Measurements from ENCODE around the gene PRKCZ. TPM values are rescaled to one million over a fixed set of nuclear protein-coding genes. Genes with fewer than 3 reads are reported as not detected.

The PRKCZ gene
- total and polyA plus RNA-seq, 9 of the 15 experiments (the other 6 are each of a cell fraction or from before 2014, with no cell fraction given): 0.07 to 3.1 (median 1.3) TPM

DNA sequence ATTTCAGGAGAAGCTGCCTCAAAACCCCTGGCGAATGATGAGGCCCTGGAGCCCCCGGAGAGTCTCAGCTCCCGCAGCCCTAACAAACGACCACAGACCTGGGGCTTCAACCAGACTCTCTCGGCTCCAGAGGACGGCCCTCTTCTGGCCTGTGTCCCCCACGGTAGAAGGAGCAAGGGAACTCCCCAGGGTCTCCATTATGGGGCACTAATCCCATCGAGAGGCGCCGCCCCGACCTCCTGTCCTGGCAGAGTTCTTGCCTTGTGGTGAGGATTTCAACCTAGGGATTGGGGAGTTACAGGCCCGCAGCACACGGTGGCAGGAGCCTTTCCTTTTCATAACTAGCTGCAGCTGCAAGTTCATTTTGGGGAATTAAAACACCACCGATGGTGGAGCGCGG lies 138.1 kb downstream of the PRKCZ start:
- H3K4me2 ChIP-seq (ENCODE audit: insufficient read depth, low read length): no peak overlapping the region
- H4K20me1 ChIP-seq (replicated peaks; ENCODE audit: control insufficient read depth, insufficient read depth, low read length): no peaks in the 10 kb centered on the region
- FAIRE-seq (no peak), DNase-seq (ENCODE audit: extremely low read depth in 1 of 4, low spot score in 3 of 4) (no peak), ATAC-seq (no peak)
- intact Hi-C loops (cut with micrococcal nuclease): no loop called here
- no peaks in the 10 kb centered on the region for H3K9me1 ChIP-seq (ENCODE audit: control insufficient read depth, insufficient read depth, low read length)
- ChIA-PET POLR2A (interaction anchor here (0.6 to 1.6 kb wide), 4 partner anchors 11 to 145 kb away, joined by 3 to 8 read pairs (median 4); no protein-coding TSS in a partner anchor), CTCF (ENCODE audit: low intra/inter-chr PET ratio) (no interaction called here)
- in situ Hi-C loops (cut with MboI): loop anchor here (25.0 kb wide), 1 partner anchor 349 kb away; the partner anchor contains the start of genes HES5 and PANK4
- no peak overlapping the region for H3K27ac ChIP-seq (ENCODE audit: extremely low read depth, low read depth, low read length)
- no peaks in the 10 kb centered on the region for H3K9me3 ChIP-seq (replicated peaks; ENCODE audit: control insufficient read depth, insufficient read depth, low read depth, low read length)
- BruUV-seq (replicated peaks): no TSS peak
- 93% methylated on average over 16 of the region's 16 CpGs for WGBS (ENCODE audit: insufficient coverage, low coverage, missing lambda C conversion rate)
- H3K79me2 ChIP-seq (ENCODE audit: control insufficient read depth, insufficient read depth, low read length): peaks cover 30% of the 10 kb centered on the region
- TF ChIP-seq SNRNP70 (optimal IDR thresholded peaks at IDR 0.05; ENCODE audit: low read depth, low read length) (no peak), POLR2G (IDR thresholded peaks at IDR 0.05; ENCODE audit: low read depth, low read length) (0 out of 2 replicates have a peak, but pooled peaks have one; percentile 20), CAMTA2 (CRISPR knock-in tag; conservative IDR thresholded peaks at IDR 0.05) (no peak), BCOR (IDR thresholded peaks at IDR 0.05) (no peak)
- TF ChIP-seq, protein P1, sequence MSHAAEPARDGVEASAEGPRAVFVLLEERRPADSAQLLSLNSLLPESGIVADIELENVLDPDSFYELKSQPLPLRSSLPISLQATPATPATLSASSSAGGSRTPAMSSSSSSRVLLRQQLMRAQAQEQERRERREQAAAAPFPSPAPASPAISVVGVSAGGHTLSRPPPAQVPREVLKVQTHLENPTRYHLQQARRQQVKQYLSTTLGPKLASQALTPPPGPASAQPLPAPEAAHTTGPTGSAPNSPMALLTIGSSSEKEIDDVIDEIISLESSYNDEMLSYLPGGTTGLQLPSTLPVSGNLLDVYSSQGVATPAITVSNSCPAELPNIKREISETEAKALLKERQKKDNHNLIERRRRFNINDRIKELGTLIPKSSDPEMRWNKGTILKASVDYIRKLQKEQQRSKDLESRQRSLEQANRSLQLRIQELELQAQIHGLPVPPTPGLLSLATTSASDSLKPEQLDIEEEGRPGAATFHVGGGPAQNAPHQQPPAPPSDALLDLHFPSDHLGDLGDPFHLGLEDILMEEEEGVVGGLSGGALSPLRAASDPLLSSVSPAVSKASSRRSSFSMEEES (CRISPR knock-in tag; IDR thresholded peaks at IDR 0.05): no peak
- peaks cover 25 to 76% of the 10 kb centered on the region in 2 experiments for H3K4me1 ChIP-seq (replicated peaks in 1 of 2; ENCODE audit: control insufficient read depth in 2 of 2, insufficient read depth in 2 of 2, low read length in 2 of 2)
- H3K27me3 ChIP-seq (ENCODE audit: control insufficient read depth in 2 of 2, insufficient read depth in 2 of 2, low read length in 2 of 2): no peaks in the 10 kb centered on the region
- no peak overlapping the region for H2AFZ ChIP-seq (ENCODE audit: low read depth, low read length)
- peak overlapping the region in 1 of 2 experiments; percentile 72; a peak in 2 of 4 replicates for H3K9ac ChIP-seq (ENCODE audit: insufficient read depth in 1 of 2, low read depth in 2 of 2, low read length in 2 of 2)
- peaks cover 28% of the 10 kb centered on the region for H3K36me3 ChIP-seq (ENCODE audit: control insufficient read depth, insufficient read depth, low read length)
- no peak overlapping the region for H3K4me3 ChIP-seq
